Mesendoderm (in vitro differentiated cells): Measurements from ENCODE around the gene PEMT.

Experiments used
- DNase-seq: peaks from one replicate; pipeline ENCODE4 v3.0.0; 2013
- H2AK5ac ChIP-seq: 2 replicates; pipeline ENCODE4 v1.6.1; 2013; ENCODE audit warnings: low read length, inconsistent platforms
- H2BK120ac ChIP-seq: 2 replicates; pipeline ENCODE4 v1.6.1; 2013; ENCODE audit warnings: low read depth, mild to moderate bottlenecking, low read length, moderate library complexity, mixed read lengths
- H2BK15ac ChIP-seq: replicated peaks from 2 replicates; pipeline ENCODE4 v1.6.1; 2013; ENCODE audit warnings: low read depth, mild to moderate bottlenecking, moderate library complexity
- H2BK5ac ChIP-seq: 2 replicates; pipeline ENCODE4 v1.6.1; 2013; ENCODE audit warnings: low read length, inconsistent platforms
- H3K18ac ChIP-seq: 2 replicates; pipeline ENCODE4 v1.6.1; 2013; ENCODE audit warnings: mild to moderate bottlenecking, low read length, mixed read lengths
- H3K23ac ChIP-seq: one replicate; pipeline ENCODE4 v1.6.1; 2013; ENCODE audit warnings: low read length
- H3K27ac ChIP-seq: 2 replicates; pipeline ENCODE4 v1.5.1; 2013; ENCODE audit warnings: low read depth, mild to moderate bottlenecking, inconsistent platforms, low read length, moderate library complexity
- H3K27me3 ChIP-seq: 2 replicates; pipeline ENCODE4 v1.6.1; 2013; ENCODE audit warnings: low read length, control low read depth, mild to moderate bottlenecking, inconsistent platforms; ENCODE audit not compliant: insufficient read depth, poor library complexity
- H3K36me3 ChIP-seq: 2 replicates; pipeline ENCODE4 v1.6.1; 2013; ENCODE audit warnings: low read length, inconsistent platforms; ENCODE audit not compliant: control insufficient read depth, insufficient read depth
- H3K4ac ChIP-seq: one replicate; pipeline ENCODE4 v1.6.1; 2013; ENCODE audit warnings: low read depth, mild to moderate bottlenecking, low read length, moderate library complexity
- H3K4me1 ChIP-seq: 2 replicates; pipeline ENCODE4 v1.6.1; 2013; ENCODE audit warnings: low read depth, low read length, inconsistent platforms; ENCODE audit not compliant: control insufficient read depth
- H3K4me2 ChIP-seq: 2 replicates; pipeline ENCODE4 v1.6.1; 2013; ENCODE audit warnings: low read length
- H3K4me3 ChIP-seq: 2 replicates; pipeline ENCODE4 v1.5.1; 2013; ENCODE audit warnings: mild to moderate bottlenecking, low read length
- H3K56ac ChIP-seq: one replicate; pipeline ENCODE4 v1.6.1; 2013; ENCODE audit warnings: low read length
- H3K79me1 ChIP-seq: 2 replicates; pipeline ENCODE4 v1.6.1; 2013; ENCODE audit warnings: low read length, inconsistent platforms
- H3K79me2 ChIP-seq: 2 replicates; pipeline ENCODE4 v1.6.1; 2013; ENCODE audit warnings: mild to moderate bottlenecking, low read length; ENCODE audit not compliant: control insufficient read depth, insufficient read depth
- H3K9ac ChIP-seq: 2 replicates; pipeline ENCODE4 v1.6.1; 2013; ENCODE audit warnings: low read length, inconsistent platforms
- H4K5ac ChIP-seq: one replicate; pipeline ENCODE4 v1.6.1; 2013; ENCODE audit warnings: low read length
- H4K8ac ChIP-seq: one replicate; pipeline ENCODE4 v1.6.1; 2013; ENCODE audit warnings: low read depth, mild to moderate bottlenecking, control low read depth, low read length, moderate library complexity
- WGBS: extraction: QIAGEN DNeasy Blood & Tissue Kit; methylation state at CpG from one replicate; pipeline ENCODE4 v1.1.7; 2013; ENCODE audit warnings: low lambda C conversion rate, missing lambda C conversion rate; ENCODE audit not compliant: insufficient coverage; ENCODE audit errors: extremely low coverage; 5-methylcytosine and 5-hydroxymethylcytosine counted together

PEMT gene

DNA sequence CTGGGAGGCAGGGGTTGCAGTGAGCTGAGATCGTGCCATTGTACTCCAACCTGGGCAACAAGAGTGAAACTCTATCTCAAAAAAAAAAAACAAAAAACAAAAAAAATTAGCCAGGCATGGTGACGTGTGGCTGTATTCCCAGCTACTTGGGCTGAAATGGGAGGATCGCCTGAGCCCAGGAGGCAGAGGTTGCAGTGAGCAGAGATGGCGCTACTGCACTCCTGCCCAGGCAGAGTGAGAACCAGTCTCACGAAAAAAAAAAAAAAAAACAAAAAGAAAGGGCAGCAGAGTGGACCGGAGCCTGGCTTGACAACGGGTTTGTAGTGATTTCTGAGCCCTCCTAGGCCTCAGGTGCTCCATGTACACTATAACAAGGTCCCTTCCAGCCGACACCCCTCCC lies 33.1 kb downstream of the PEMT start:
- Histone ChIP-seq H4K5ac (no peak overlapping the region), H3K4ac (no peak overlapping the region), H3K56ac (no peak overlapping the region), H3K4me3 (no peak overlapping the region), H3K18ac (no peak overlapping the region), H2BK120ac (no peak overlapping the region), H3K9ac (no peak overlapping the region), H3K36me3 (no peaks in the 10 kb centered on the region), H3K27ac (no peak overlapping the region), H3K79me1 (no peaks in the 10 kb centered on the region), H3K79me2 (no peaks in the 10 kb centered on the region), H3K4me1 (no peaks in the 10 kb centered on the region), H4K8ac (no peak overlapping the region), H3K4me2 (no peak overlapping the region), H2BK5ac (no peak overlapping the region), H3K23ac (no peak overlapping the region), H2AK5ac (no peak overlapping the region), H2BK15ac (no peak overlapping the region), H3K27me3 (no peaks in the 10 kb centered on the region)
- no CpG with 5 or more reads among the region's 8 CpGs for WGBS
- no peak for DNase-seq

DNA sequence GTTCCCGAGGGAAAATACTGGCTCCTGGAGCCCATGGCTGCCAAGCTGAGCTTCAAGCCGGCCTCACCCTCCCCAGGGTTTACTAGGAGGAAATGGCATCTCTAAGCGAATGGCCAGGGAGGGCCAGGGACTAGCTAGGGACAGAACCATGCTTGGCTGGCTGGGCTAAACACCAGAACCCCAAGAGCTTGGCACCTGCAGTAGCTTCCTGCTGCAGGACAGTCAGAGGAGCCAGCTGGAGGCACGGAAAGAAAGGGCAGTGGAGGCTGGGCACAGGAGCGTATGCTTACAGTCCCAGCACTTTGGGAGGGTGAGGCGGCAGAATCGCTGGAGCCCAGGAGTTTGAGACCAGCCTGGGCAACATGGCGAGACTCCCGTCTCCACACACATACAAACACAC lies 33.7 kb downstream of the PEMT start:
- H3K79me2 ChIP-seq: no peaks in the 10 kb centered on the region
- no CpG with 5 or more reads among the region's 9 CpGs for WGBS
- no peak overlapping the region for H3K27ac ChIP-seq

DNA sequence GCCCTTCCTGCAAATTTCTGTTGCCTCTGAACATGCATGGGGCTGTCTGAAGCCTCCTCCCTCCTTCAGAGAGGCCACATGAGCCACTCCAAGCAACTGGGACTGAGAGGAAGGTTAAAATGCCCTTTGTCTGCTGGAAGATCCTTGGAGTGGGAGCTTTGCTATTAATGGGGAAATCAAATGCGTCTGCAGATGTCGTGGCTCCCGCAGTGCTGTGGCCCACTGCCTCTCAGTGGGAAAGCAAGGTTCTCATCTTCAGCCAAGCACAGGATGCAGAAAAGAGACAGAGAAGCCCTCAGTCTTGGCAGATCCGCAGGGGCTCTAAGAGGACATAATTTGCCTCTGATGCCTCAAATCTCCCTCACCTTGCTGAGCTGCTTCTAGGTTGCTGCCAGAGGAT lies 34.8 kb downstream of the PEMT start:
- no peak overlapping the region for H2BK15ac ChIP-seq
- H3K23ac ChIP-seq: no peak overlapping the region
- no peak overlapping the region for H4K8ac ChIP-seq
- no peak overlapping the region for H3K9ac ChIP-seq
- H2AK5ac ChIP-seq: no peak overlapping the region
- H3K4ac ChIP-seq: no peak overlapping the region
- no peaks in the 10 kb centered on the region for H3K79me1 ChIP-seq
- H3K36me3 ChIP-seq: no peaks in the 10 kb centered on the region
- WGBS: no CpG with 5 or more reads among the region's 4 CpGs
- DNase-seq: no peak
- H3K79me2 ChIP-seq: no peaks in the 10 kb centered on the region
- no peak overlapping the region for H4K5ac ChIP-seq
- no peak overlapping the region for H2BK5ac ChIP-seq
- no peaks in the 10 kb centered on the region for H3K4me1 ChIP-seq
- H3K18ac ChIP-seq: no peak overlapping the region
- H3K27ac ChIP-seq: no peak overlapping the region
- no peak overlapping the region for H3K4me2 ChIP-seq
- no peak overlapping the region for H2BK120ac ChIP-seq
- H3K4me3 ChIP-seq: no peak overlapping the region
- H3K56ac ChIP-seq: no peak overlapping the region
- H3K27me3 ChIP-seq: no peaks in the 10 kb centered on the region

More for the DNA sequence above, 33.7 kb downstream of the PEMT start:
- H3K4ac ChIP-seq: no peak overlapping the region
- no peaks in the 10 kb centered on the region for H3K79me1 ChIP-seq
- H4K8ac ChIP-seq: no peak overlapping the region
- H2BK120ac ChIP-seq: no peak overlapping the region
- no peak overlapping the region for H3K4me2 ChIP-seq
- H2BK5ac ChIP-seq: no peak overlapping the region
- DNase-seq: no peak
- H2BK15ac ChIP-seq: no peak overlapping the region
- no peak overlapping the region for H2AK5ac ChIP-seq
- H3K36me3 ChIP-seq: no peaks in the 10 kb centered on the region
- no peak overlapping the region for H3K4me3 ChIP-seq
- no peak overlapping the region for H3K56ac ChIP-seq
- H3K23ac ChIP-seq: no peak overlapping the region
- H3K9ac ChIP-seq: no peak overlapping the region
- H3K18ac ChIP-seq: no peak overlapping the region
- no peaks in the 10 kb centered on the region for H3K4me1 ChIP-seq
- H3K27me3 ChIP-seq: no peaks in the 10 kb centered on the region
- no peak overlapping the region for H4K5ac ChIP-seq

DNA sequence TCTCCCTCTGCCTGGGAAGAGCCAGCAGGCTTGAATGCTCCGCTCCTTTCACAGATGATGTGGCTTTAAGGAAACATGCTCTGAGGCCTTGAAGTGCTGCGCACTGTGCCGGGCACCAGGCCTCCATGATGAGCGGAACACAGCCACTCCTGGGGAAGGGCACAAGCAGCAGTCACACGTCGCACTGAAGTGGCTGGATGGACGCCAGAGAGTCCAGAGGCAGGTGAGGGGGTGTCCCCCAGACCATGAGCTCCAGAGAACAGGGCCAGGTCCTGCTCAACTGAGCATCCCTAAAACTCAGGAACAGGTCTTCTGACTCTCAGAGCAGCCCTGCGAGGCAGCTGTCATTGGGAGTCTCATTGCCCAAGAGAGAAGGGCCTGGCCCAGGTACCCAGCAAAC lies 35.6 kb downstream of the PEMT start:
- Histone ChIP-seq H4K5ac (no peak overlapping the region), H3K56ac (no peak overlapping the region), H3K18ac (no peak overlapping the region), H3K36me3 (no peaks in the 10 kb centered on the region), H3K79me2 (no peaks in the 10 kb centered on the region), H3K4me3 (no peak overlapping the region), H3K4me2 (no peak overlapping the region), H3K27me3 (no peaks in the 10 kb centered on the region), H3K4me1 (no peaks in the 10 kb centered on the region), H2BK5ac (no peak overlapping the region), H3K9ac (no peak overlapping the region), H3K4ac (no peak overlapping the region), H2BK120ac (no peak overlapping the region), H3K79me1 (no peaks in the 10 kb centered on the region), H2AK5ac (no peak overlapping the region), H4K8ac (no peak overlapping the region), H3K27ac (no peak overlapping the region), H3K23ac (no peak overlapping the region), H2BK15ac (no peak overlapping the region)
- WGBS: no CpG with 5 or more reads among the region's 8 CpGs
- DNase-seq: no peak

DNA sequence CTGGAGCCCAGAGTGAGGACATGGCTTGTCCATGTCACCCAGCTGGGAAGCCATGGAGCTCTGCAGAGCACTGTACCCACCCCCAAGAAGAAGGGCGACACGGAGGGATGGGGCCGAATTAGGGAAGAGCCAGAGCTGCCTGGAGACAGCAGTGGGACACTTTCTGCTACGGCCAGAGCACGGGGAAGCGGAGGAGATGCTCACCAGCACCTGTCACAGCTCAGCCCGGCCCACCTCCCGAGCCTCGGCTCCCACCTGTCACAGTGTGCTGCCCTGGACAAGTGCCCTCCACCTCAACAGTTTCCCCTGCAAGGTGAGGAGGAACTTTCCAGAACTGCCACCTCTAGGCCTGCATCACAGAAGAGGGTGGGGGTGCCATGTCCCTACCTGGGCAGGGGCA lies 36.4 kb downstream of the PEMT start:
- no peak overlapping the region for H3K18ac ChIP-seq
- H3K4me3 ChIP-seq: no peak overlapping the region
- no peak overlapping the region for H4K5ac ChIP-seq
- H2BK120ac ChIP-seq: no peak overlapping the region
- H3K79me2 ChIP-seq: no peaks in the 10 kb centered on the region
- H3K27ac ChIP-seq: no peak overlapping the region
- no peak overlapping the region for H3K4ac ChIP-seq
- no peak overlapping the region for H3K23ac ChIP-seq
- no peak overlapping the region for H2BK5ac ChIP-seq
- no peak overlapping the region for H3K9ac ChIP-seq
- H2AK5ac ChIP-seq: no peak overlapping the region
- no peak overlapping the region for H2BK15ac ChIP-seq
- no peaks in the 10 kb centered on the region for H3K79me1 ChIP-seq
- H3K56ac ChIP-seq: no peak overlapping the region
- H3K27me3 ChIP-seq: no peaks in the 10 kb centered on the region
- WGBS: no CpG with 5 or more reads among the region's 9 CpGs
- no peaks in the 10 kb centered on the region for H3K36me3 ChIP-seq
- no peak overlapping the region for H3K4me2 ChIP-seq
- H3K4me1 ChIP-seq: no peaks in the 10 kb centered on the region
- no peak for DNase-seq
- no peak overlapping the region for H4K8ac ChIP-seq

DNA sequence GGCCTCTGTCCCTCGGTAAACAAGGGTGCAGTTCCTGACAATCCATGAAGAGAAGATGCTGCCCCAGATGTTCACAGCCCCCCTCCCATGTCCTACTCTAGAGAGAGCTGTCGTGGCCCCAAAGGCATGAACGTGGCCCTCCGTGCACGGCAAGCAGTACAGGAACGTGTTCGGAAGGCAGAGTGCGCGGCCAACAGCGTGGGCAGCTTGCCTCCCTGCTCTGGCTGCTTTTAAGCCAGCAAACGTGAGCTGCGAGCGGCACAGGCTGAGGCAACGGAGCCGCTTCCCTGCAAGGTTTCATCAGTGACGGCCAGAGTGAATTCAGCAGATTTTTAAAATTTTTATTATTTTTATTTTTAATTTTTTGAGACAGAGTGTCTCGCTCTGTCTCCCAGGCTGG lies 37.2 kb downstream of the PEMT start:
- Histone ChIP-seq H3K27me3 (no peaks in the 10 kb centered on the region), H4K5ac (no peak overlapping the region), H2BK5ac (no peak overlapping the region), H2BK15ac (no peak overlapping the region), H3K4me1 (no peaks in the 10 kb centered on the region), H3K4me3 (no peak overlapping the region), H4K8ac (no peak overlapping the region), H2AK5ac (no peak overlapping the region), H3K4me2 (no peak overlapping the region), H3K79me2 (no peaks in the 10 kb centered on the region), H3K27ac (no peak overlapping the region), H3K79me1 (no peaks in the 10 kb centered on the region), H3K4ac (no peak overlapping the region), H3K36me3 (no peaks in the 10 kb centered on the region), H3K18ac (no peak overlapping the region), H3K23ac (no peak overlapping the region), H3K9ac (no peak overlapping the region), H2BK120ac (no peak overlapping the region), H3K56ac (no peak overlapping the region)
- WGBS: no CpG with 5 or more reads among the region's 17 CpGs
- no peak for DNase-seq
